A673 (cell line): ENCODE data around the gene UFSP2.

Experiments
- EZH2 ChIP-seq: fragments of 200-600 bp; sonication (generic); IDR thresholded peaks from 2 replicates; pipeline ENCODE4 v1.6.1; 2017; ENCODE audit warnings: borderline replicate concordance, low read depth, mild to moderate bottlenecking, mixed read lengths, antibody characterized with exemption, low read length; ENCODE audit not compliant: poor library complexity, severe bottlenecking
- TF ChIP-seq, protein P1 (sequence below): fragments of 300-800, 200-600 bp; sonication (generic); conservative IDR thresholded peaks from 2 replicates; pipeline ENCODE4 v1.5.1; 2017; ENCODE audit warnings: low read depth, mild to moderate bottlenecking, antibody characterized with exemption, low read length, moderate library complexity, mixed read lengths

DNA sequence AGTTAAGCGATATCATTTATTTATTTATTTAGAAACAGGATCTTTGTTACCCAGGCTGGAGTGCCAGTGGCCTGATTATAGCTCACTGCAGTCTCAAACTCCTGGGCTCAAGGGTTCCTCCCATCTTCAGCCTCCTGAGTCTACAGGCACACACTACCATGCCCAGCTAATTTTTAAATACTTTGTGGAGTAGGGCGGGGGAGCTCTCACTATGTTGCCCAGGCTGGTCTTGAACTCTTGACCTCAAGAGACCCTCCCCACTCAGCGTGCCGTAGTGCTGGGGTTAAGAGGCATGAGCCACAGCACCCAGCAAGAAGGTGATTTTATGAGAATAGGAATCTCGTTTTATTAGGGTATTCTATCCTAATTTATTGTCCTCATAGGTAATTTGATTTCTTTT, 3.9 kb upstream of the UFSP2 start:
- TF ChIP-seq, protein P1, sequence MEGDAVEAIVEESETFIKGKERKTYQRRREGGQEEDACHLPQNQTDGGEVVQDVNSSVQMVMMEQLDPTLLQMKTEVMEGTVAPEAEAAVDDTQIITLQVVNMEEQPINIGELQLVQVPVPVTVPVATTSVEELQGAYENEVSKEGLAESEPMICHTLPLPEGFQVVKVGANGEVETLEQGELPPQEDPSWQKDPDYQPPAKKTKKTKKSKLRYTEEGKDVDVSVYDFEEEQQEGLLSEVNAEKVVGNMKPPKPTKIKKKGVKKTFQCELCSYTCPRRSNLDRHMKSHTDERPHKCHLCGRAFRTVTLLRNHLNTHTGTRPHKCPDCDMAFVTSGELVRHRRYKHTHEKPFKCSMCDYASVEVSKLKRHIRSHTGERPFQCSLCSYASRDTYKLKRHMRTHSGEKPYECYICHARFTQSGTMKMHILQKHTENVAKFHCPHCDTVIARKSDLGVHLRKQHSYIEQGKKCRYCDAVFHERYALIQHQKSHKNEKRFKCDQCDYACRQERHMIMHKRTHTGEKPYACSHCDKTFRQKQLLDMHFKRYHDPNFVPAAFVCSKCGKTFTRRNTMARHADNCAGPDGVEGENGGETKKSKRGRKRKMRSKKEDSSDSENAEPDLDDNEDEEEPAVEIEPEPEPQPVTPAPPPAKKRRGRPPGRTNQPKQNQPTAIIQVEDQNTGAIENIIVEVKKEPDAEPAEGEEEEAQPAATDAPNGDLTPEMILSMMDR: no peak
- TF ChIP-seq EZH2: no peak
